HepG2 (cell line): Measurements from ENCODE around the gene FAM184B. TPM values are rescaled to one million over a fixed set of nuclear protein-coding genes. Genes with fewer than 3 reads are reported as not detected.

ENCODE experiments used
- ATAC-seq: fragments of 200-7000 bp; cut with Tn5 transposase; 3 replicates; pipeline ENCODE4 v1.9.1; 2020; ENCODE audit warnings: mild to moderate bottlenecking, moderate library complexity
- BruUV-seq: library from RNA; stranded (reverse); fragments of 400-500 nt; replicated peaks from 2 replicates; lab custom pipeline; 2021; lab: Mats Ljungman, UMichigan
- CTCF ChIA-PET: fragments of 300-600 bp; formaldehyde crosslinking; extraction: SDS; loops from one replicate; lab custom pipeline; 2021; ENCODE audit warnings: low total read pairs, inconsistent platforms, low intra/inter-chr PET ratio; lab: Yijun Ruan, JAX
- POLR2A ChIA-PET: fragments of 350-600 bp; sonication (Branson Sonifier 250); formaldehyde crosslinking; loops from one replicate; lab custom pipeline; 2020; ENCODE audit warnings: antibody characterized with exemption, inconsistent platforms; lab: Yijun Ruan, JAX
- DNase-seq: peaks from one replicate; pipeline ENCODE4 v3.0.0-alpha.2; 2015; ENCODE audit warnings: low spot score
- FAIRE-seq: peaks from 3 replicates; lab custom pipeline; 2011; peaks lifted over from hg19 to GRCh38; lab: Jason Lieb, UNC
- H2AFZ ChIP-seq: one replicate; pipeline ENCODE4 v1.6.1; 2011; ENCODE audit warnings: low read length, inconsistent platforms
- H3K27ac ChIP-seq: fragments of 300-600 bp; 3 replicates; pipeline ENCODE4 v1.8.0; 2011; ENCODE audit warnings: mixed run types, mild to moderate bottlenecking, mixed read lengths, low read length, inconsistent platforms; ENCODE audit not compliant: insufficient read depth; ENCODE audit errors: extremely low read length
- H3K27me3 ChIP-seq, 2 experiments: fragments of 200-600 bp in 1 of 2; 2 replicates in 1 of 2; 3 replicates in 1 of 2; pipeline versions ENCODE4 v1.6.0 to v1.8.0; 2011; ENCODE audit warnings: low read length in 2 of 2, mild to moderate bottlenecking in 2 of 2, moderate library complexity in 2 of 2, inconsistent platforms in 1 of 2; ENCODE audit not compliant: insufficient read depth in 2 of 2, control insufficient read depth in 1 of 2
- H3K36me3 ChIP-seq, 2 experiments: fragments of 200-600 bp in 1 of 2; replicated peaks in 1 of 2; 2 replicates in 1 of 2; 3 replicates in 1 of 2; pipeline versions ENCODE4 v1.5.1 to v1.8.0; 2011; ENCODE audit warnings: low read length in 2 of 2, inconsistent platforms in 1 of 2; ENCODE audit not compliant: insufficient read depth in 2 of 2, control insufficient read depth in 1 of 2
- H3K4me1 ChIP-seq: 2 replicates; pipeline ENCODE4 v1.5.1; 2012; ENCODE audit warnings: low read length, inconsistent platforms; ENCODE audit not compliant: insufficient read depth
- H3K4me2 ChIP-seq: 2 replicates; pipeline ENCODE4 v1.6.0; 2011; ENCODE audit warnings: low read depth, low read length, inconsistent platforms
- H3K4me3 ChIP-seq, 3 experiments: fragments of 200-600 bp in 1 of 3; sonication (generic), shearing (Covaris generic) in 1 of 3; replicated peaks in 1 of 3; 2 replicates each; pipeline ENCODE4 v1.5.1; 2011 to 2016; ENCODE audit warnings: low read length in 3 of 3, inconsistent platforms in 2 of 3, low read depth in 2 of 3, mild to moderate bottlenecking in 2 of 3, control low read depth in 1 of 3, mixed read lengths in 1 of 3; ENCODE audit not compliant: insufficient read depth in 1 of 3
- H3K79me2 ChIP-seq: one replicate; pipeline ENCODE4 v1.6.1; 2011; ENCODE audit warnings: low read length, inconsistent platforms; ENCODE audit not compliant: insufficient read depth
- H3K9ac ChIP-seq: 2 replicates; pipeline ENCODE4 v1.6.0; 2011; ENCODE audit warnings: mild to moderate bottlenecking, low read depth, low read length, inconsistent platforms; ENCODE audit not compliant: insufficient read depth
- H3K9me3 ChIP-seq: 2 replicates; pipeline ENCODE4 v1.5.1; 2012; ENCODE audit warnings: mild to moderate bottlenecking, low read length
- H4K20me1 ChIP-seq: 2 replicates; pipeline ENCODE4 v1.6.0; 2011; ENCODE audit warnings: inconsistent platforms, mild to moderate bottlenecking, low read length, moderate library complexity; ENCODE audit not compliant: insufficient read depth
- AKAP8 ChIP-seq: sonication (generic); formaldehyde crosslinking; IDR thresholded peaks from 2 replicates; pipeline ENCODE4 v1.5.1; 2020; ENCODE audit warnings: mild to moderate bottlenecking, missing genetic modification reagents
- HNF4A ChIP-seq: sonication (generic); formaldehyde crosslinking; IDR thresholded peaks from 2 replicates; pipeline ENCODE4 v1.4.0; 2020; ENCODE audit warnings: missing genetic modification reagents
- MBD4 ChIP-seq: IDR thresholded peaks from 2 replicates; pipeline ENCODE4 v1.6.1; 2012; ENCODE audit warnings: low read length, inconsistent platforms, borderline replicate concordance
- NRL ChIP-seq: sonication (generic); formaldehyde crosslinking; IDR thresholded peaks from 2 replicates; pipeline ENCODE4 v1.5.0; 2020; ENCODE audit warnings: missing genetic modification reagents, mild to moderate bottlenecking, moderate library complexity, borderline replicate concordance
- ZBTB20 ChIP-seq: sonication (generic); formaldehyde crosslinking; IDR thresholded peaks from 2 replicates; pipeline ENCODE4 v1.8.1; 2023; ENCODE audit warnings: missing genetic modification reagents, low read depth, mild to moderate bottlenecking, borderline replicate concordance
- ZFY ChIP-seq: sonication (generic); formaldehyde crosslinking; IDR thresholded peaks from 2 replicates; pipeline ENCODE4 v1.4.0; 2020; ENCODE audit warnings: missing genetic modification reagents
- ZNF777 ChIP-seq: sonication (generic); formaldehyde crosslinking; IDR thresholded peaks from 2 replicates; pipeline ENCODE4 v1.4.0; 2020; ENCODE audit warnings: missing genetic modification reagents
- WGBS: methylation state at CpG from one replicate; pipeline ENCODE4 v1.1.6; 2017; ENCODE audit warnings: low lambda C conversion rate; 5-methylcytosine and 5-hydroxymethylcytosine counted together
- in situ Hi-C: cut with HindIII; loops from 2 replicates; pipeline ENCODE4 v1.10.0; 2017; ENCODE audit warnings: low pct_unique_long_range_greater_than_20kb; ENCODE audit not compliant: extremely low pct_ligation_motif_present
- intact Hi-C: fragments of 100-400 bp; cut with micrococcal nuclease; formaldehyde crosslinking; loops from one replicate; pipeline ENCODE4 v1.10.0; 2022; ENCODE audit not compliant: unreplicated experiment
- polyA plus RNA-seq, 8 experiments: library from polyadenylated mRNA; depleted of rRNA in 3 of 8; stranded (reverse) in 7 of 8; unstranded in 1 of 8; fragments of >200 nt; fragmentation: Illumina TruSeq in 4 of 8; extraction: Trizol in 4 of 8; gene quantifications; 2 replicates each; pipeline versions ENCODE4 v1.2.1 to v1.2.3, GENCODE V29; 2011 to 2016; ENCODE audit warnings: low read depth in 4 of 8, missing spikeins in 1 of 8, mixed read lengths in 1 of 8; ENCODE audit not compliant: insufficient read depth in 1 of 8
- total RNA-seq, 5 experiments: library from RNA; depleted of rRNA; stranded (reverse); fragments of >200 nt; fragmentation: Illumina TruSeq; extraction: Trizol; gene quantifications; 2 replicates each; pipeline ENCODE4 v1.2.3, GENCODE V29; 2016; ENCODE audit warnings: low read depth in 1 of 5
- TF ChIP-seq, protein P1 (sequence below): sonication (generic); formaldehyde crosslinking; conservative IDR thresholded peaks from 2 replicates; pipeline ENCODE4 v1.8.1; 2023; ENCODE audit warnings: missing genetic modification reagents
- TF ChIP-seq, protein P2 (sequence below): sonication (generic); formaldehyde crosslinking; IDR thresholded peaks from 2 replicates; pipeline ENCODE4 v1.4.0; 2020; ENCODE audit warnings: mild to moderate bottlenecking, missing genetic modification reagents
- TF ChIP-seq, protein P3 (sequence below): sonication (generic); formaldehyde crosslinking; IDR thresholded peaks from 2 replicates; pipeline ENCODE4 v1.4.0; 2020; ENCODE audit warnings: missing genetic modification reagents

The FAM184B gene
- total and polyA plus RNA-seq, 2 of the 13 experiments (the other 11 are each of a cell fraction or from before 2014, with no cell fraction given): not detected

DNA sequence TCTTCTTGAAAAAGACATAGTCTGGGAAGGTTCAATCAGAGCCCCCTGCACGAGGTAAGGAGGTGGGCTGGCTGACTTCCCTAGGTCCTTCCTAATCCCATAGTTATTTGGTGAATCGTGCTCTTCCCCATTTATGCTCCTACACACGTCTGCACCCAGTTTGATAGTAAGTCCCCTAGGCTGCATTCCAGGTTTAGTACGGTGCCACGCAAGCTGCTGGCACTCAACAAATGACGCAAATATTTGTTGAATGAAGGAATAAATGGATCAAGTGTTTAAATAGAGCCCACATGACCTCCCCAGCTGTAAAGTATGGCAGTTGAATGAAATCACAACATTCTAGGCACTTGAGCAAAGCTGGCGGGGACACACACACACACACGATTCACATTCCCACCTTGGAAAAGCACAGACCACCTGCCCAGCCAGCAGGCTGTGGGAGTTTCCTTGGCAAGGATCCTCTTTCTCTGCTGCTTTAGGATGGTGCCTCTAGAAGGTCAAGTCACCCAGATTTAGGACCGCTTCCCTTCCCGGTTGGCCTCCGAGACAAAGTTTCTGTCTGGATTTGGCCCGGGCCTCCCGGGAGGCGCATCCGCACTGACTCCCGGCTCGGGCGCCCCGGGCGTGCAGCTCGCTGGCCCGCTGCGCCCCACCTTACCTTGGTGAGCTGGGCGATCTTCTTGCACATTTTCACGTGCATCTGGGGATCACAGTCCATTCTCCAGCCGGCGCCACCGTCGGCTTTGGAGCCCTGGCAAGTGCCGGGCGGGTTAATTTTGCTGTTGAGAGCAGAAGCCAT, 721 bp downstream of the FAM184B start:
- TF ChIP-seq AKAP8 (CRISPR knock-in tag) (no peak), MBD4 (no peak), ZBTB20 (CRISPR knock-in tag) (no peak), ZFY (CRISPR knock-in tag) (0 out of 2 replicates have a peak, but pooled peaks have one; percentile 19), ZNF777 (0 out of 2 replicates have a peak, but pooled peaks have one; percentile 32), NRL (CRISPR knock-in tag) (0 out of 2 replicates have a peak, but pooled peaks have one; percentile 57), HNF4A (CRISPR knock-in tag) (peak; percentile 16; the same call in 1 of the 2 replicates)
- TF ChIP-seq, protein P1, sequence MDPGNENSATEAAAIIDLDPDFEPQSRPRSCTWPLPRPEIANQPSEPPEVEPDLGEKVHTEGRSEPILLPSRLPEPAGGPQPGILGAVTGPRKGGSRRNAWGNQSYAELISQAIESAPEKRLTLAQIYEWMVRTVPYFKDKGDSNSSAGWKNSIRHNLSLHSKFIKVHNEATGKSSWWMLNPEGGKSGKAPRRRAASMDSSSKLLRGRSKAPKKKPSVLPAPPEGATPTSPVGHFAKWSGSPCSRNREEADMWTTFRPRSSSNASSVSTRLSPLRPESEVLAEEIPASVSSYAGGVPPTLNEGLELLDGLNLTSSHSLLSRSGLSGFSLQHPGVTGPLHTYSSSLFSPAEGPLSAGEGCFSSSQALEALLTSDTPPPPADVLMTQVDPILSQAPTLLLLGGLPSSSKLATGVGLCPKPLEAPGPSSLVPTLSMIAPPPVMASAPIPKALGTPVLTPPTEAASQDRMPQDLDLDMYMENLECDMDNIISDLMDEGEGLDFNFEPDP (CRISPR knock-in tag): 0 out of 2 replicates have a peak, but pooled peaks have one; percentile 14
- TF ChIP-seq, protein P2, sequence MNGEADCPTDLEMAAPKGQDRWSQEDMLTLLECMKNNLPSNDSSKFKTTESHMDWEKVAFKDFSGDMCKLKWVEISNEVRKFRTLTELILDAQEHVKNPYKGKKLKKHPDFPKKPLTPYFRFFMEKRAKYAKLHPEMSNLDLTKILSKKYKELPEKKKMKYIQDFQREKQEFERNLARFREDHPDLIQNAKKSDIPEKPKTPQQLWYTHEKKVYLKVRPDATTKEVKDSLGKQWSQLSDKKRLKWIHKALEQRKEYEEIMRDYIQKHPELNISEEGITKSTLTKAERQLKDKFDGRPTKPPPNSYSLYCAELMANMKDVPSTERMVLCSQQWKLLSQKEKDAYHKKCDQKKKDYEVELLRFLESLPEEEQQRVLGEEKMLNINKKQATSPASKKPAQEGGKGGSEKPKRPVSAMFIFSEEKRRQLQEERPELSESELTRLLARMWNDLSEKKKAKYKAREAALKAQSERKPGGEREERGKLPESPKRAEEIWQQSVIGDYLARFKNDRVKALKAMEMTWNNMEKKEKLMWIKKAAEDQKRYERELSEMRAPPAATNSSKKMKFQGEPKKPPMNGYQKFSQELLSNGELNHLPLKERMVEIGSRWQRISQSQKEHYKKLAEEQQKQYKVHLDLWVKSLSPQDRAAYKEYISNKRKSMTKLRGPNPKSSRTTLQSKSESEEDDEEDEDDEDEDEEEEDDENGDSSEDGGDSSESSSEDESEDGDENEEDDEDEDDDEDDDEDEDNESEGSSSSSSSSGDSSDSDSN: 0 out of 2 replicates have a peak, but pooled peaks have one; percentile 4
- TF ChIP-seq, protein P3, sequence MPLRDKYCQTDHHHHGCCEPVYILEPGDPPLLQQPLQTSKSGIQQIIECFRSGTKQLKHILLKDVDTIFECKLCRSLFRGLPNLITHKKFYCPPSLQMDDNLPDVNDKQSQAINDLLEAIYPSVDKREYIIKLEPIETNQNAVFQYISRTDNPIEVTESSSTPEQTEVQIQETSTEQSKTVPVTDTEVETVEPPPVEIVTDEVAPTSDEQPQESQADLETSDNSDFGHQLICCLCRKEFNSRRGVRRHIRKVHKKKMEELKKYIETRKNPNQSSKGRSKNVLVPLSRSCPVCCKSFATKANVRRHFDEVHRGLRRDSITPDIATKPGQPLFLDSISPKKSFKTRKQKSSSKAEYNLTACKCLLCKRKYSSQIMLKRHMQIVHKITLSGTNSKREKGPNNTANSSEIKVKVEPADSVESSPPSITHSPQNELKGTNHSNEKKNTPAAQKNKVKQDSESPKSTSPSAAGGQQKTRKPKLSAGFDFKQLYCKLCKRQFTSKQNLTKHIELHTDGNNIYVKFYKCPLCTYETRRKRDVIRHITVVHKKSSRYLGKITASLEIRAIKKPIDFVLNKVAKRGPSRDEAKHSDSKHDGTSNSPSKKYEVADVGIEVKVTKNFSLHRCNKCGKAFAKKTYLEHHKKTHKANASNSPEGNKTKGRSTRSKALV (CRISPR knock-in tag): peak; percentile 91; the same call in 1 of the 2 replicates
- TF ChIP-seq, all 625 proteins: peak for 7
- Histone ChIP-seq H3K79me2 (no peaks in the 10 kb centered on the region), H3K9me3 (no peaks in the 10 kb centered on the region), H3K36me3 (no peaks in the 10 kb centered on the region), H3K4me1 (peaks cover 14% of the 10 kb centered on the region; the same call in 1 of the 2 replicates), H4K20me1 (no peaks in the 10 kb centered on the region), H3K4me2 (peak overlapping the region; percentile 63), H3K4me3 (peak overlapping the region; percentile 20 to 56 (median 40)), H2AFZ (no peak overlapping the region), H3K9ac (no peak overlapping the region), H3K27ac (no peak overlapping the region), H3K27me3 (peaks cover 3 to 30% of the 10 kb centered on the region in 2 experiments)
- ATAC-seq: peak; percentile 79
- FAIRE-seq: no peak
- 65% methylated on average over 9 of the region's 31 CpGs for WGBS
- BruUV-seq: no TSS peak
- ChIA-PET CTCF (no interaction called here), POLR2A (no interaction called here)
- intact Hi-C loops: no loop called here
- in situ Hi-C loops: no loop called here
- DNase-seq: no peak
